Middle frontal gyrus (tissue), 1 donor: ENCODE results near the gene P2RX1.
"Not testable (repeated sequence)": the region's sequence is repeated elsewhere in the genome, so short reads cannot be mapped to it uniquely, and the experiment has no call there.

Experiments
- DNase-seq: peaks from one replicate; pipeline ENCODE4 v3.0.0-alpha.2; 2015; ENCODE audit warnings: low spot score; ENCODE audit errors: extremely low spot score

Gene P2RX1

GRCh38 chr17:3952186-3952585, 35.9 kb upstream of the P2RX1 start:
- DNase-seq, result no peak

- no peak for DNase-seq
Measured at GRCh38 chr17:3951420-3951819, 35.2 kb upstream of the P2RX1 start.

- no peak for DNase-seq
Measured at GRCh38 chr17:3951003-3951402, 34.7 kb upstream of the P2RX1 start.

GRCh38 chr17:3950584-3950983, 34.3 kb upstream of the P2RX1 start:
- DNase-seq, result no peak

GRCh38 chr17:3949418-3949817, 33.2 kb upstream of the P2RX1 start:
- no peak for DNase-seq

GRCh38 chr17:3948551-3948950, 32.3 kb upstream of the P2RX1 start:
- DNase-seq, result not testable (repeated sequence)

DNA sequence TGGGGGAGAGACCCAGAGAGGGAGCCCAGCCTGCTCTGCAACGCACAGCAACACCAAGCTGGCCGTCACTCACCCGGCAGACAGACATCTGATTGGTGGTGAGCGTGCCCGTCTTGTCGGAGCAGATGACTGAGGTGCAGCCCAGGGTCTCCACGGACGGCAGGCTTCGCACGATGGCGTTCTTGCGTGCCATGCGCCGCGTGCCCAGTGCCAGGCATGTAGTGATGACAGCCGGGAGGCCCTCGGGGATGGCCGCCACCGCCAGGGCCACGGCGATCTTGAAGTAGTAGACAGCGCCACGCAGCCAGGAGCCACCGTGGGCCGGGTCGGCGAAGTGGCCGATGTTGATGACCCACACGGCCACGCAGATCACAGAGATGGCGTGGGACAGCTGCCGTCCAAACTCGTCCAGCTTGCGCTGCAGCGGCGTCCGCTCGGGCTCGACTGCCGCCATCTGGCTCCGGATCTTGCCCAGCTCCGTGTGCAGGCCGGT, 31.1 kb upstream of the P2RX1 start:
- no peak for DNase-seq

DNA sequence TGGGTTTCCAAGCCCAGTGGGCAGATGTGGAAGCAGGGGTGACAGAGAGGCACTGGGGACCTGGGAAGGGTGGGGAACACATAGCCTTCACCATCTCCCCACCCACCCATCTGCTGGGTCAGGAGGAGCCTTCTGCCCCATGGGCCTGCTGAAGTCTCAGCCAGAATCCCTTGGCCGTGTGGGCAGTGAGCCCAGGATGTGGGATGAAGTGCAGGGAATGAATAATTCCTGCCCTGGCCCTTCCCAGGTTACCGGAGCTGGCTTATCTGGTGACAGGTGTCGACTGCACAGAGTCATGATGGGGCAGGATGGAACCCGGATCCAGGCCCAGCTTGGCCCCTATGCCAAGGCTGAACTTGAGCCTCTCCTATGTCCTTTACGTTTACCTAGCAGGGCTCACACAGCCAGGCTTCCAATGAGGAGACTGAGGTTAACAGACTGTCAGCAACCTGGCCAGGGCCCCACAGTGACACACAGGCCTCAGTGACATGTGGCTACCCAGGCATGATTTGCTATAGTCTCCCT, 30.5 kb upstream of the P2RX1 start:
- no peak for DNase-seq

- no peak for DNase-seq
Measured at GRCh38 chr17:3944485-3945388, 28.5 kb upstream of the P2RX1 start.

- no peak for DNase-seq
Measured at GRCh38 chr17:3943240-3943891, 27.1 kb upstream of the P2RX1 start.

- no peak for DNase-seq
Measured at GRCh38 chr17:3940965-3941698, 24.9 kb upstream of the P2RX1 start.

DNA sequence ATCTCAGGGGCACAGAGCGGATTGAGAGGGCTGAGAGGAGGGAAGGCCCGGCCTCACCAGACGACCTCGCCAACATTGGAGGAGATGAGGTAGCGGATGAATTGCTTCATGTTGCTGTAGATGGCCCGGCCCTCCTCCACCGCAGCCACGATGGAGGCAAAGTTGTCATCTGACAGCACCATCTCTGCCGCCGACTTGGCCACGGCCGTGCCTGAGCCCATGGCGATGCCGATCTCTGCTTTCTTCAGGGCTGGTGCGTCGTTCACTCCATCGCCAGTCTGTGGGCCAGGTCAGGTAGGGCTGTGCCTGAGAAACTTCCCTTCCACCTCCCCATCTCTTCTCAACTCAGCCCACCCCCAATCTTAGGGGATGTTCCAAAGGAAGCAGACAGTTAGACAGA, 21.1 kb upstream of the P2RX1 start:
- no peak for DNase-seq

DNA sequence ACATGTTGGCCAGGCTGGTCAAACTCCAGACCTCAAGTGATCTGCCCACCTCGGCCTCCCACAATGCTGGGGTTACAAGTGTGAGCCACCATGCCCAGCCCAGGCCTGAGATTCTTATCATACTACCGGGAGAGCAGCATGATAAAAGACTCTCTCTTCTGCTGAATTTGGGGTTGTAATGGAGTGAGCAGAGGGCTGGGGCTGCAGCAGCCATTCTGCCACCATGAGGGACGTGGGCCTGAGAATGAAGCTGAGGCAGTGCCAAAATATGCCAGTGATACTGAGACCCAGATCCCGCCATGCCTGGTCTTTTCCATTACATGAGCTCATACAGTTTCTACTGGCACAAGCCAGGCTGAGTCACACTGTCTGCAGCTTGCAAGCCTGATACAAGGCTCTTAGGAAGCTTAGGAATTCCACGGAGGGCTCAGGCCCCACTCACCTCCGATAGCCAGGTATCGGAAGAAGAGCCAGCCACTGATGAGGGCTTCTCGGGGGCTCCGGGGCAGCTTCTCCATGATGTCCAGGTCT, 19.6 kb upstream of the P2RX1 start:
- DNase-seq, result no peak

DNA sequence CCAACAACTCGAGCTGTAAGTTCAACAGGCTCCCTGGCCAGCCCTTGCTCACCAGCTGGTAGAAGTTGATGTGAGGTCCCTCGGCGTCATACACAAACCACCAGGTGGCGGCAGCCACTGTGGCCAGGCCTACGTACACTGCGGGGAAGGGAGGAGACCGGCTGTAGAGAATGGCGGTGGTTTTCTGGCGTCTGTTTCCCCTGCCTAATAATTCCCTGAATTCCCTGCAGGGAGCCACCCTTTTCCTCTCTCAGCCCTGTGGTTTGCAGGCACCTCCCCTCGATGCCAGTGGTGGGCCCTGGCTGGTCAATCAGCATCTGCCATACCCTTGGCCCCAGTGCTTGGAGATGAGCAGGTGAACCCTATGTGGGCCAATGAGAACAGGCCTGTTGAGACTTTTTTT, 18.9 kb upstream of the P2RX1 start:
- no peak for DNase-seq

DNA sequence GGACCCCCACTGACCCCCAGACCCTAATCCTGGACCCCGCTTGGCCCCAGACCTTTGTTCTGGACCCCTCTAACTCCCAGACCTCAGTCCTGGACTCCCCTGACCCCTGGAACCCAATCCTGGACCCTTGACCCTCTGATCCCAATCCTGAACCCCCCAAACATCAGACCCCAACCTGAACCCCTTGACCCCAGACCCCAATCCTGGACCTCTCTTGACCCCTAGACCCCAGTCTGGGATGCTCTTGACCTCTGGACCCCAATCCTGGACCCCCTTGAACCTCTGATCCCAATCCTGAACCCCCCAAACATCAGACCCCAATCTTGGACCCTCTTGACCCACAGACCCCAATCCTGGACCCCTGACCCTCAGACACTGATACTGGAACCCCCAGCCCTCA, 13.5 kb upstream of the P2RX1 start:
- no peak for DNase-seq

DNA sequence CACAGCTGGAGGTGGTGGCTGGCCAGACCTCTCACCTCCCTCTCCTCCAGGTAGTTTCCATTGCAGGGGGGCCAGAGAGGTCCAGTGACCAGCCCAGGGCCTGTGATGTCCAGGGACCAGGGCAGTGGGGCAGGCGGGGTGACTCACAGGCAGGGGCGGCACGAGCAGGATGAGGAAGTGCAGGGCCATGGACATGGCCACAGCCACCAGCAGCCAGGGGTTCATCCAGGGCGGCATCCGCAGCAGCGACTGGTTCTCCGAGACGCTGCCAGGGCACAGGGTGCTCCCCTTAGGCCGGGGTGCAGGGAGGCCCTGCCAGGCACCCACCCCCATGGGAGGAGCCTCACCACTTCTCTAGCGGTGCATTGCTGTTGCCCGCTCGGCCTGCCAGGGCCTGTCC, 12.9 kb upstream of the P2RX1 start:
- no peak for DNase-seq

GRCh38 chr17:3928406-3928805, 12.1 kb upstream of the P2RX1 start:
- no peak for DNase-seq

DNA sequence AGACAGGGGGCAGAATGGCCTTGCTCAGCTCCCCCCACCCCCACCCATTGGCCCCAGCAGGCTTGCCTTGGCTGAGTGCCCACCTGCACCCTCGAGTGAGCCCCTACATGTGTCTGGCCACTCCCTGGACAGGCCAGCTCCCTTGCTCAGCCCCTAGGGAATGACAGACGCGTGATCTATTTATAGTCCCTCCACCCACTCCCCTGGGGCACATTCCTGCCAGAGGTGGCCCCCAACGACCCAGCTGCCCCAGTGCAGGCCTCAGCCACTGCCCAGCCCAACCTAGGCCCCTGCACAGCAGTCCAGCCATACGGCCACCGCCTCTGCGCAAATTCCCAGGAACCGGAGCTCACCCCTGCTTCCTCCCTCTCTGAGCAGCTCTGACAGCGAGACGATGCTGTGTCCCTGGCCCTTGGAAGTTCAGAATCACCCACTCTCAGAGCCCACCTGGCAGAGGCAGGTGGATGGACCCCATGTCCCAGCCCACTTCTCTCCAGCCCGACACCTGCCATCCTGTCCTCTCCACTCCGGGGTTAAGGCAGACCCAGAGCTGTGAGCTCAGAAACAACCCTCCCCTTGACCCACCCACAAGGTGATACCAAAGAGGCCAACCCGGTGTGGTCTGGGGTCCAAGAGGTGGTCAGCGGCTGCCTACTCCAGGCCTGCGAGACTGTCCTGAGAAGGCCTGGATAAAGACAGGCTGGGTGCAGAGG, 11.5 kb upstream of the P2RX1 start:
- DNase-seq, result no peak

- no peak for DNase-seq
Measured at GRCh38 chr17:3926860-3927627, 10.8 kb upstream of the P2RX1 start.
